Panc1 (cell line): ENCODE measurements around the gene SLIT3. TPM values are rescaled to one million over a fixed set of nuclear protein-coding genes. Genes with fewer than 3 reads are reported as not detected.

Experiments used
- ATAC-seq: fragments of 200-7000 bp; cut with Tn5 transposase; 2 replicates; pipeline ENCODE4 v1.9.1; 2020; ENCODE audit warnings: mild to moderate bottlenecking, moderate library complexity
- BruUV-seq: library from RNA; stranded (reverse); fragments of 400-500 nt; replicated peaks from 2 replicates; lab custom pipeline; 2021; lab: Mats Ljungman, UMichigan
- CTCF ChIA-PET: fragments of 300-600 bp; sonication (Branson Sonifier 250); formaldehyde crosslinking; loops from one replicate; lab custom pipeline; 2022; ENCODE audit warnings: antibody characterized with exemption; lab: Charles Lee
- POLR2A ChIA-PET: fragments of 300-600 bp; sonication (Branson Sonifier 250); formaldehyde crosslinking; loops from one replicate; lab custom pipeline; 2022; ENCODE audit warnings: antibody characterized with exemption; lab: Charles Lee
- DNase-seq: peaks from one replicate; pipeline ENCODE4 v3.0.0-alpha.2; 2010; ENCODE audit warnings: low read depth, low spot score
- H3K27ac ChIP-seq: 2 replicates; pipeline ENCODE4 v1.5.1; 2011; ENCODE audit warnings: mild to moderate bottlenecking, low read length, inconsistent platforms
- H3K27me3 ChIP-seq: fragments of 200-500 bp; sonication (Bioruptor generic); 2 replicates; pipeline ENCODE4 v1.6.0; 2014; ENCODE audit warnings: low read length, inconsistent platforms; ENCODE audit not compliant: control insufficient read depth, insufficient read depth
- H3K36me3 ChIP-seq: fragments of 200-500 bp; sonication (Bioruptor generic); 2 replicates; pipeline ENCODE4 v1.5.1; 2014; ENCODE audit warnings: inconsistent platforms, mild to moderate bottlenecking, low read length, moderate library complexity; ENCODE audit not compliant: control insufficient read depth, insufficient read depth
- H3K4me1 ChIP-seq: 2 replicates; pipeline ENCODE4 v1.5.1; 2011; ENCODE audit warnings: inconsistent platforms, mild to moderate bottlenecking, low read length, moderate library complexity; ENCODE audit not compliant: control insufficient read depth, insufficient read depth
- H3K4me3 ChIP-seq, 2 experiments: 2 replicates each; pipeline ENCODE4 v1.5.1; 2011 to 2012; ENCODE audit warnings: low read depth in 2 of 2, low read length in 2 of 2, mild to moderate bottlenecking in 2 of 2, inconsistent platforms in 1 of 2, moderate library complexity in 1 of 2
- H3K9me3 ChIP-seq: fragments of 200-500 bp; sonication (Bioruptor generic); 2 replicates; pipeline ENCODE4 v1.5.1; 2014; ENCODE audit warnings: low read depth, mild to moderate bottlenecking, inconsistent platforms, low read length, moderate library complexity; ENCODE audit not compliant: control insufficient read depth, insufficient read depth
- CTCF ChIP-seq: fragments of 450-650 bp; IDR thresholded peaks from 2 replicates; pipeline ENCODE4 v1.5.1; 2017; ENCODE audit warnings: mild to moderate bottlenecking
- POLR2AphosphoS5 ChIP-seq: IDR thresholded peaks from 2 replicates; pipeline ENCODE4 v1.6.1; 2012; ENCODE audit warnings: mild to moderate bottlenecking, low read depth, low read length, moderate library complexity
- REST ChIP-seq, 2 experiments: IDR thresholded peaks; 2 replicates each; pipeline ENCODE4 v1.6.1; 2011 to 2012; ENCODE audit warnings: low read depth in 2 of 2, control low read depth in 1 of 2, low read length in 1 of 2, mild to moderate bottlenecking in 1 of 2, moderate library complexity in 1 of 2; ENCODE audit not compliant: insufficient read depth in 1 of 2
- SIN3A ChIP-seq: IDR thresholded peaks from 2 replicates; pipeline ENCODE4 v1.6.1; 2012; ENCODE audit warnings: low read depth, mild to moderate bottlenecking, low read length, moderate library complexity, borderline replicate concordance; ENCODE audit not compliant: insufficient read depth
- TCF7L2 ChIP-seq: IDR thresholded peaks from 2 replicates; pipeline ENCODE4 v1.6.1; 2011; ENCODE audit warnings: mild to moderate bottlenecking, low read depth, low read length, inconsistent platforms
- in situ Hi-C: cut with HindIII; loops from 2 replicates; pipeline ENCODE4 v1.10.0; 2016; ENCODE audit warnings: low sequenced_read_pairs, low pct_unique_long_range_greater_than_20kb
- intact Hi-C: fragments of 100-400 bp; cut with micrococcal nuclease; formaldehyde crosslinking; loops from one replicate; pipeline ENCODE4 v1.10.0; 2022; ENCODE audit not compliant: unreplicated experiment
- total RNA-seq: library from RNA; stranded (reverse); gene quantifications from one replicate; pipeline ENCODE4 v1.2.1, GENCODE V29; 2021; ENCODE audit not compliant: unreplicated experiment

SLIT3 gene
- total RNA-seq, 1 experiment from 2014 or later, result 26.4 TPM

GRCh38 chr5:169251333-169252084, 49.4 kb downstream of the SLIT3 start:
- POLR2A ChIA-PET, result interaction anchor here (0.5 to 0.6 kb wide), 2 partner anchors 8 to 213 kb away, joined by 3 to 6 read pairs; no protein-coding TSS in a partner anchor
- H3K27ac ChIP-seq, result no peak overlapping the region
- CTCF ChIA-PET, result no interaction called here
- no peaks in the 10 kb centered on the region for H3K4me1 ChIP-seq
- no peak overlapping the region for H3K4me3 ChIP-seq
- no peak for TF ChIP-seq REST (IDR thresholded peaks at IDR 0.05; ENCODE audit: insufficient read depth in 1 of 2, low read depth in 2 of 2, low read length in 1 of 2)
- TF ChIP-seq SIN3A, result no peak
- no peak for TF ChIP-seq CTCF
- TF ChIP-seq TCF7L2, result no peak
- DNase-seq (no peak), ATAC-seq (no peak)
- H3K27me3 ChIP-seq, result no peaks in the 10 kb centered on the region
- no TSS peak for BruUV-seq
- no peaks in the 10 kb centered on the region for H3K36me3 ChIP-seq
- no peaks in the 10 kb centered on the region for H3K9me3 ChIP-seq
- in situ Hi-C loops (no loop called here), intact Hi-C loops (no loop called here)

GRCh38 chr5:169250887-169251286, 50.1 kb downstream of the SLIT3 start:
- H3K9me3 ChIP-seq, result no peaks in the 10 kb centered on the region
- H3K36me3 ChIP-seq, result no peaks in the 10 kb centered on the region
- POLR2A ChIA-PET, result no interaction called here
- intact Hi-C loops, result no loop called here
- DNase-seq, result no peak
- no peaks in the 10 kb centered on the region for H3K27me3 ChIP-seq
- H3K27ac ChIP-seq, result no peak overlapping the region
- BruUV-seq, result no TSS peak
- ATAC-seq, result no peak
- TF ChIP-seq SIN3A, result no peak
- no peak for TF ChIP-seq REST (IDR thresholded peaks at IDR 0.05; ENCODE audit: insufficient read depth in 1 of 2, low read depth in 2 of 2, low read length in 1 of 2)
- TF ChIP-seq POLR2AphosphoS5, result no peak
- no peak for TF ChIP-seq TCF7L2
- TF ChIP-seq CTCF, result no peak
- no peaks in the 10 kb centered on the region for H3K4me1 ChIP-seq
- in situ Hi-C loops, result no loop called here
- CTCF ChIA-PET, result no interaction called here
- no peak overlapping the region for H3K4me3 ChIP-seq
